ENCODE data around the gene FGD3.

FGD3 gene

GRCh38 chr9:93039976-93040375 is 92.7 kb downstream of the FGD3 start:
- no peak for DNase-seq
- in situ Hi-C loops (cut with MboI; ENCODE audit: low pct_unique_long_range_greater_than_20kb, low sequenced_read_pairs) = no loop called here

GRCh38 chr9:93040409-93040808 is 93.1 kb downstream of the FGD3 start:
- no peak for DNase-seq
- in situ Hi-C loops (cut with MboI; ENCODE audit: low pct_unique_long_range_greater_than_20kb, low sequenced_read_pairs) = no loop called here

GRCh38 chr9:93041108-93041802 is 93.9 kb downstream of the FGD3 start:
- DNase-seq = no peak
- in situ Hi-C loops (cut with MboI; ENCODE audit: low pct_unique_long_range_greater_than_20kb, low sequenced_read_pairs) = no loop called here

- peak; percentile 71 for DNase-seq
- in situ Hi-C loops (cut with MboI; ENCODE audit: low pct_unique_long_range_greater_than_20kb, low sequenced_read_pairs) = no loop called here
Measured at GRCh38 chr9:93043122-93043521, 95.8 kb downstream of the FGD3 start.

GRCh38 chr9:93045521-93045920 is 98.2 kb downstream of the FGD3 start:
- in situ Hi-C loops (cut with MboI; ENCODE audit: low pct_unique_long_range_greater_than_20kb, low sequenced_read_pairs) = no loop called here
- DNase-seq = no peak

GRCh38 chr9:93048566-93049448 is 101.5 kb downstream of the FGD3 start:
- in situ Hi-C loops (cut with MboI; ENCODE audit: low pct_unique_long_range_greater_than_20kb, low sequenced_read_pairs) = no loop called here
- no peak for DNase-seq

- no peak for DNase-seq
- in situ Hi-C loops (cut with MboI; ENCODE audit: low pct_unique_long_range_greater_than_20kb, low sequenced_read_pairs) = no loop called here
Measured at GRCh38 chr9:93049491-93049890, 102.2 kb downstream of the FGD3 start.

GRCh38 chr9:93050231-93050630 is 102.9 kb downstream of the FGD3 start:
- in situ Hi-C loops (cut with MboI; ENCODE audit: low pct_unique_long_range_greater_than_20kb, low sequenced_read_pairs) = no loop called here
- no peak for DNase-seq

GRCh38 chr9:93051680-93052089 is 104.4 kb downstream of the FGD3 start:
- no peak for DNase-seq
- in situ Hi-C loops (cut with MboI; ENCODE audit: low pct_unique_long_range_greater_than_20kb, low sequenced_read_pairs) = no loop called here

- in situ Hi-C loops (cut with MboI; ENCODE audit: low pct_unique_long_range_greater_than_20kb, low sequenced_read_pairs) = no loop called here
- no peak for DNase-seq
Measured at GRCh38 chr9:93052791-93053540, 105.6 kb downstream of the FGD3 start.

GRCh38 chr9:93053781-93054331 is 106.5 kb downstream of the FGD3 start:
- no peak for DNase-seq
- in situ Hi-C loops (cut with MboI; ENCODE audit: low pct_unique_long_range_greater_than_20kb, low sequenced_read_pairs) = no loop called here

GRCh38 chr9:93054758-93055704 is 107.7 kb downstream of the FGD3 start:
- no peak for DNase-seq
- in situ Hi-C loops (cut with MboI; ENCODE audit: low pct_unique_long_range_greater_than_20kb, low sequenced_read_pairs) = no loop called here

- in situ Hi-C loops (cut with MboI; ENCODE audit: low pct_unique_long_range_greater_than_20kb, low sequenced_read_pairs) = no loop called here
- no peak for DNase-seq
Measured at GRCh38 chr9:93057042-93057702, 109.8 kb downstream of the FGD3 start.

- in situ Hi-C loops (cut with MboI; ENCODE audit: low pct_unique_long_range_greater_than_20kb, low sequenced_read_pairs) = no loop called here
- no peak for DNase-seq
Measured at GRCh38 chr9:93057703-93058354, 110.5 kb downstream of the FGD3 start.

- in situ Hi-C loops (cut with MboI; ENCODE audit: low pct_unique_long_range_greater_than_20kb, low sequenced_read_pairs) = no loop called here
Measured at GRCh38 chr9:93058355-93059010, 111.2 kb downstream of the FGD3 start, which contains the start of gene SUSD3. Gene SUSD3, plus strand, starts transcription at chr9:93058701. Its CDS starts 42 bp downstream, at chr9:93058743.

GRCh38 chr9:93059011-93059714 is 111.8 kb downstream of the FGD3 start:
- peak; percentile 62 for DNase-seq
- in situ Hi-C loops (cut with MboI; ENCODE audit: low pct_unique_long_range_greater_than_20kb, low sequenced_read_pairs) = no loop called here

More at GRCh38 chr9:93058355-93059010, 111.2 kb downstream of the FGD3 start, which contains the start of gene SUSD3:
- DNase-seq = peak; percentile 64

Data from KBM-7 (cell line).